WI38 (cell line): ENCODE results near the gene AADAC.
"Not testable (repeated sequence)": the region's sequence is repeated elsewhere in the genome, so short reads cannot be mapped to it uniquely, and the experiment has no call there.

Experiments
- H3K4me3 ChIP-seq: 2 replicates; pipeline ENCODE4 v1.5.1; 2011; ENCODE audit warnings: low read depth, mild to moderate bottlenecking, control low read depth, low read length
- TF ChIP-seq, protein P1 (sequence below): IDR thresholded peaks from 2 replicates; pipeline ENCODE4 v1.5.1; 2012; ENCODE audit warnings: low read depth, mild to moderate bottlenecking, control low read depth, low read length

Gene AADAC

DNA sequence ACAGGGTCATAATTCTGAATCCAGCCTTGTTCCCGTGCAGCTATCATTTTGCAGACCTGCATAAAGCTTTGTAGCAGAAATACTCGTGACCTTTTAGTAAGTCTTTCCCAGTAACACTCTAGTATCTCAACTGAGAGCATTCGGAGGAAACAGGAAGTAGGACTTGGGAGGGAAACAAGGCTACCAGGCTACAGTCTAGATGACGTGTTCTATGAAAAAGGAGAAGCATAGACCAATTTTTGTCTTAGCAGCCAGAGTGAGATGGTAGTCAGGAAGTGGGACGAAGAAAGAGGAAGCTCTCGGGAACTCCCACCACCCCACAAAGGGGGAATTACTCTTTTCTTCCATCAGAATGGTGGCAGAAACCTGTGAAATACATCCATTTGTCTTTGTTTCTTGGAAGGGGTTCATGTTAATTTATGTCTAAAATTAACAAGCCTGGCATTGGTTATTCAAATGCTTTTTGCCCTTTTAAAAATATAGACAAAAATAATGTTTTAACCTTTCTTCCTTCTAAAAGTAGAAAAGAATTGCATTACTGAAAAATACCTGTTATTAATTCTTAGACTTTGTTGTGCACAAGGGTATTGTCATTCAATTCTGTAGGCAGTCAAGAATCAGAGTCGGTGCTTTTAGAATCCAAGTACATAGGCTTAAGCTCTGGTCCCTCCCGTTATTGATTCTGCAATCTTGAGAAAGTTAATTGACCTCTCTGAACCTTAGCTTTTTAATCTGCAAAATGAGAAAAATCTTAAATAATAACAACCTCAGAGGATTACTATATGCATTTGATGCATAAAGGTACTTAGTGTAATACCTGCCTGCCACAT lies 57.9 kb downstream of the AADAC start:
- TF ChIP-seq, protein P1, sequence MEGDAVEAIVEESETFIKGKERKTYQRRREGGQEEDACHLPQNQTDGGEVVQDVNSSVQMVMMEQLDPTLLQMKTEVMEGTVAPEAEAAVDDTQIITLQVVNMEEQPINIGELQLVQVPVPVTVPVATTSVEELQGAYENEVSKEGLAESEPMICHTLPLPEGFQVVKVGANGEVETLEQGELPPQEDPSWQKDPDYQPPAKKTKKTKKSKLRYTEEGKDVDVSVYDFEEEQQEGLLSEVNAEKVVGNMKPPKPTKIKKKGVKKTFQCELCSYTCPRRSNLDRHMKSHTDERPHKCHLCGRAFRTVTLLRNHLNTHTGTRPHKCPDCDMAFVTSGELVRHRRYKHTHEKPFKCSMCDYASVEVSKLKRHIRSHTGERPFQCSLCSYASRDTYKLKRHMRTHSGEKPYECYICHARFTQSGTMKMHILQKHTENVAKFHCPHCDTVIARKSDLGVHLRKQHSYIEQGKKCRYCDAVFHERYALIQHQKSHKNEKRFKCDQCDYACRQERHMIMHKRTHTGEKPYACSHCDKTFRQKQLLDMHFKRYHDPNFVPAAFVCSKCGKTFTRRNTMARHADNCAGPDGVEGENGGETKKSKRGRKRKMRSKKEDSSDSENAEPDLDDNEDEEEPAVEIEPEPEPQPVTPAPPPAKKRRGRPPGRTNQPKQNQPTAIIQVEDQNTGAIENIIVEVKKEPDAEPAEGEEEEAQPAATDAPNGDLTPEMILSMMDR: no peak
- H3K4me3 ChIP-seq: no peak overlapping the region

DNA sequence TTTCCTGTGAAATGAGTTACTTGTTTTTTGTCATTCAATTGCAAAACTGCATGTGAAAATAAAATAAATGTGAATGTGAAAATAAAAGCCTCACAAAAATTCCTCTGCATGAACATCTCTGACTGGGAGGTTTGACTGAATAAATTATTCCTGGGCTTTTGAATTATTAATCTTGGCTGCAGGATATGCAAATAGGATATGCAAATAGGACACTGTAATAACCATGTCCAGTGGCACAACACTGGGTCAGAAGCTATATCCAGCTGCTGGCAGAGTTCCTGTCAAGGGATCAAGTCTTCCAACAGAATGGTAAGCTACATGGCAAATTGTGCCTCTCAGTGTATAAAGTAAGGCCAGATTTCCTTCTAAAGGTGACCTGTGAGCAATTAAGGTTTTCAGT lies 59.5 kb downstream of the AADAC start, which contains the start of gene SUCNR1:
SUCNR1 (plus strand) TSS at position 246 of the 400 bp plus-strand sequence. CDS start 6,250 bp downstream, outside the sequence.
- TF ChIP-seq, protein P1: no peak
- no peak within 1 kb of the TSS for H3K4me3 ChIP-seq

DNA sequence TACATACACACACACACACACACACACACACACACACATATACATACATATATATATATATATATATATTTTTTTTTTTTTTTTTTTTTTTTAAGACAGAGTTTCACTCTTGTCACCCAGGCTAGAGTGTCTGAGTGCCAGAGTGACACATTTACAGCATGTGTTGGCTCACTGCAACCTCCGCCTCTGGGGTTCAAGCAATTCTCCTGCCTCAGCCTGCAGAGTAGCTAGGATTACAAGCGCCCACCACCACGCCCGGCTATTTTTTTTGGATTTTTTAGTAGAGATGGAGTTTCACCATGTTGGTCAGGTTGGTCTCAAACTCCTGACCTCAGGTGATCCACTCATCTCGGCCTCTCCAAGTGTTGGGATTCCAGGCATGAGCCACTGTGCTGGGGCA lies 60.2 kb downstream of the AADAC start:
- H3K4me3 ChIP-seq: not testable (repeated sequence)

DNA sequence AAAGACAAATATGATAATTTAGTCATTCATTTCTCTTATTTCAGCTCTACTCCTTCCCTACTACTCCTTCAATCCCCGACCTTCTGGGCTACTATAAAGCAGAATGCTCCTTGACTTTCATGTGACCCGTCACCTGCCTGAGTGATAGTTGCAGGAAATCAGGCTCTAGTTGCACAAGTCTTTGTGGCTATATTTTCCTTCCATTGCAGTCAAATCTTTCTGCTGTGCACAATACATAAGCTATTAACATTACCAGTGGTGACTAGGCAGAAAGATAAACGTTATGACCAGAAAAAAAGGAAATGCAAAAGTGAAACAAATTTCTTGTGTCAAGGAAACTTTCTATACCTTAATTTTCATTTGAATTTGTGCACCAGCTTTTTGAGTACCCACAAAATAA lies 61.8 kb downstream of the AADAC start:
- TF ChIP-seq, protein P1: no peak
- no peak overlapping the region for H3K4me3 ChIP-seq

DNA sequence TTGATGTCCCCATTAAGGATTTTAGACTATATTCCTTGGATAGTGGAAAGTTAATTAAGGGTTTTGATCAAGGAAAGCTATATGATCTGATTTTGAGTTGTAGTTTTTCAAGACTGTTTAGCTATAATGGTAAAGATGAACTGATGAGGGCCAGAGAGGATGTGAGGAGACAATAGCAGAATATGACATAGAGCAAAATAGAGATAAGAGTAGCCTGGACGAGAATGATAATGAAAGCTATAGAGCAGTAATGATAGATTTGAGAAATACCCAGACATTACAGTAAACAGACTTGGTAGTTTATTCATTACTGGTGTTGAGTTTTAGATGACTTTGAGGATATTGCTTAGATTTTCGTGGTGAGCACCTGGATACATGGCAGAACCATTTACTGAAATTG lies 63.4 kb downstream of the AADAC start:
- TF ChIP-seq, protein P1: no peak
- no peak overlapping the region for H3K4me3 ChIP-seq
